ENCODE measurements around the gene KIF11. TPM values are rescaled to one million over a fixed set of nuclear protein-coding genes. Genes with fewer than 3 reads are reported as not detected.

The KIF11 gene
- total and polyA plus RNA-seq, 2 experiments from 2014 or later = 26.1 to 56.7 TPM

GRCh38 chr10:92662848-92663247 lies 69.9 kb downstream of the KIF11 start:
- Histone ChIP-seq H3K4me1 (ENCODE audit: insufficient read depth) (no peaks in the 10 kb centered on the region), H3K4me3 (no peak overlapping the region)
- H3K9me3 Mint-ChIP-seq = peaks cover 17% of the 10 kb centered on the region

More at GRCh38 chr10:92662848-92663247, 69.9 kb downstream of the KIF11 start:
- H3K4me2 ChIP-seq = no peak overlapping the region
- Mint-ChIP-seq H3K27me3 (ENCODE audit: insufficient read depth, low read depth, poor library complexity) (no peaks in the 10 kb centered on the region), H3K4me3 (no peak overlapping the region), H3K4me1 (no peaks in the 10 kb centered on the region), H3K36me3 (ENCODE audit: low read depth) (no peaks in the 10 kb centered on the region), H3K27ac (no peak overlapping the region)
- H3K27ac ChIP-seq (ENCODE audit: low read depth) = no peak overlapping the region
- H3K79me2 ChIP-seq (replicated peaks; ENCODE audit: insufficient read depth) = no peaks in the 10 kb centered on the region
- ATAC-seq = no peak
- no peaks in the 10 kb centered on the region for H3F3A ChIP-seq (replicated peaks; ENCODE audit: low read depth)
- no peak overlapping the region for H2AFZ ChIP-seq
- no peak for DNase-seq (ENCODE audit: low spot score)
- no peaks in the 10 kb centered on the region for H3K27me3 ChIP-seq (ENCODE audit: insufficient read depth)
- H3K36me3 ChIP-seq (ENCODE audit: insufficient read depth) = no peaks in the 10 kb centered on the region
- no peak for TF ChIP-seq EZH2 (IDR thresholded peaks at IDR 0.05; ENCODE audit: low read depth, unreplicated experiment)
- TF ChIP-seq NANOG (IDR thresholded peaks at IDR 0.05; ENCODE audit: borderline replicate concordance) = no peak
- no peak for TF ChIP-seq REST (IDR thresholded peaks at IDR 0.05; ENCODE audit: unreplicated experiment)
- no peak for TF ChIP-seq CREB1 (CRISPR knock-in tag; IDR thresholded peaks at IDR 0.05; ENCODE audit: low read depth)
- no peak for TF ChIP-seq ZNF462 (CRISPR knock-in tag; IDR thresholded peaks at IDR 0.05)
- no peak for TF ChIP-seq CTCF (conservative IDR thresholded peaks at IDR 0.05; ENCODE audit: low read depth in 2 of 2)
- no peak for TF ChIP-seq ZNF331 (CRISPR knock-in tag; IDR thresholded peaks at IDR 0.05; ENCODE audit: low read depth)
- TF ChIP-seq JUNB (IDR thresholded peaks at IDR 0.05; ENCODE audit: unreplicated experiment) = no peak
- no peak for TF ChIP-seq ETS1 (IDR thresholded peaks at IDR 0.05)
- TF ChIP-seq ZNF114 (CRISPR knock-in tag; IDR thresholded peaks at IDR 0.05) = no peak
- no peaks in the 10 kb centered on the region for H4K20me1 ChIP-seq (replicated peaks; ENCODE audit: insufficient read depth)
- H3K9me2 ChIP-seq (ENCODE audit: insufficient read depth) = no peaks in the 10 kb centered on the region

Data from GM23338 (cell line).